CD4-positive, CD25-positive, alpha-beta regulatory T cell (primary cell): ENCODE measurements around the gene ZXDC. TPM values are rescaled to one million over a fixed set of nuclear protein-coding genes. Genes with fewer than 3 reads are reported as not detected.

Experiments used
- ATAC-seq, 2 donors: fragments of 150-1000 bp; cut with Tn5 transposase; one replicate each; pipeline ENCODE4 v1.10.0; 2021; ENCODE audit warnings: low read depth in 2 of 2, moderate number of reproducible peaks in 2 of 2, moderate library complexity in 1 of 2
- DNase-seq, 3 donors: peaks; one replicate each; pipeline versions ENCODE4 v3.0.0 to v3.0.0-alpha.2; 2012 to 2022; ENCODE audit warnings: mixed read lengths in 1 of 3
- H3K27ac ChIP-seq: one replicate; pipeline ENCODE4 v1.7.0; 2013; ENCODE audit warnings: mild to moderate bottlenecking, low read length; ENCODE audit not compliant: insufficient read depth, poor library complexity, severe bottlenecking
- H3K27me3 ChIP-seq: one replicate; pipeline ENCODE4 v1.7.0; 2013; ENCODE audit warnings: low read length; ENCODE audit not compliant: control insufficient read depth, insufficient read depth
- H3K36me3 ChIP-seq: one replicate; pipeline ENCODE4 v1.7.0; 2013; ENCODE audit warnings: mild to moderate bottlenecking, low read length, moderate library complexity; ENCODE audit not compliant: control insufficient read depth, insufficient read depth
- H3K4me1 ChIP-seq: 2 replicates; pipeline ENCODE4 v1.7.0; 2013; ENCODE audit warnings: mild to moderate bottlenecking, low read length; ENCODE audit not compliant: insufficient read depth, control insufficient read depth, poor library complexity, severe bottlenecking
- H3K4me3 ChIP-seq: one replicate; pipeline ENCODE4 v1.7.0; 2013; ENCODE audit warnings: low read depth, mild to moderate bottlenecking, low read length, moderate library complexity
- H3K9me3 ChIP-seq, 2 experiments: 1 replicate in 1 of 2; 2 replicates in 1 of 2; pipeline ENCODE4 v1.7.0; 2013; ENCODE audit warnings: low read length in 2 of 2, mild to moderate bottlenecking in 1 of 2, moderate library complexity in 1 of 2; ENCODE audit not compliant: control insufficient read depth in 2 of 2
- H3K27ac Mint-ChIP-seq, 3 donors: one replicate each; pipeline ENCODE4 v1.8.0; 2020 to 2022; ENCODE audit warnings: mild to moderate bottlenecking in 3 of 3, mixed read lengths in 3 of 3, moderate library complexity in 2 of 3
- H3K27me3 Mint-ChIP-seq: one replicate; pipeline ENCODE4 v1.8.0; 2022; ENCODE audit warnings: mild to moderate bottlenecking, mixed read lengths
- H3K36me3 Mint-ChIP-seq: one replicate; pipeline ENCODE4 v1.8.0; 2020; ENCODE audit warnings: mixed read lengths
- H3K4me1 Mint-ChIP-seq, 4 donors: one replicate each; pipeline ENCODE4 v1.8.0; 2020 to 2022; ENCODE audit warnings: mixed read lengths in 4 of 4, mild to moderate bottlenecking in 1 of 4
- H3K4me3 Mint-ChIP-seq, 4 donors: one replicate each; pipeline ENCODE4 v1.8.0; 2020 to 2022; ENCODE audit warnings: mild to moderate bottlenecking in 4 of 4, mixed read lengths in 4 of 4, moderate library complexity in 3 of 4
- H3K9me3 Mint-ChIP-seq, 7 donors: one replicate each; pipeline ENCODE4 v1.8.0; 2020 to 2022; ENCODE audit warnings: mixed read lengths in 7 of 7, mild to moderate bottlenecking in 3 of 7, moderate library complexity in 2 of 7
- polyA plus RNA-seq, 4 donors: library from polyadenylated mRNA; unstranded; fragments of 300-500 nt; fragmentation: Illumina TruSeq; gene quantifications; one replicate each; pipeline ENCODE4 v1.2.3, GENCODE V29; 2021
- total RNA-seq: library from RNA; stranded (reverse); gene quantifications from one replicate; pipeline ENCODE4 v1.2.3, GENCODE V29; 2022

Gene ZXDC
- total and polyA plus RNA-seq, 5 donors from 2014 or later, result 11.4 to 59.8 (median 12.4) TPM

DNA sequence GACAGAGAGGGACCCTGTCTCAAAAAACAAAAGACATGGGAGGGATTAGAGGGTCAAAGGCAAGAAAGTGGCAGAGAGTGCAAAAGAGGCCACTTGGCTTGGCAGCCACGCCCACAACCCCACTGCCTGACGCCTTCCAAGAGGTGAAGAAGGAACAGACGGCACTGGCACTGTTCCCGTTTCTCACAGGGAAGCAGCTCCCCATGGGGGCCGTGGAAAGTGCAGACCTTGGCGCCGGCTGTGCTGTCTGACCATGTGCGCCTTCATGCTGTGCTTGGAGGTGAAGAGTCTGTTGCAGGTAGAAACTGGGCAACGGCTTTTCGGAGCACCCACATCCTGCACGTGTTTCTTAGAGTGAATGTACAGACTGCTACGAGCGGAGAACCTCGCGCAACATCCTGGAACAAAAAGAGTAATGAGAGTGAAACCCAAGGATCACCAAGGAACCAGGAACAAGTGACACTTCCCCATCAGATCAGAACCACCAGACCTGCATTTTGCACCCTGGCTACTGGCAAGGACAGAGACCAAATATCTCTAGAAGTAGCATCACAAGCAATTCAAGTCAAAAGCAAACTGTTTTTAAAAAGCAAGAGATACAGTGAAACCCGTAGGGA lies 9.7 kb downstream of the ZXDC start:
- Histone ChIP-seq H3K4me3 (no peak overlapping the region), H3K9me3 (no peaks in the 10 kb centered on the region), H3K27ac (no peak overlapping the region), H3K27me3 (no peaks in the 10 kb centered on the region), H3K4me1 (no peaks in the 10 kb centered on the region), H3K36me3 (peaks cover 94% of the 10 kb centered on the region)
- Mint-ChIP-seq H3K27ac (no peak overlapping the region), H3K4me3 (no peak overlapping the region), H3K4me1 (peaks cover 6 to 39% (median 32%) of the 10 kb centered on the region in 4 donors), H3K27me3 (no peaks in the 10 kb centered on the region), H3K9me3 (no peaks in the 10 kb centered on the region), H3K36me3 (peaks cover 65% of the 10 kb centered on the region)
- no peak for ATAC-seq
- DNase-seq, result no peak

DNA sequence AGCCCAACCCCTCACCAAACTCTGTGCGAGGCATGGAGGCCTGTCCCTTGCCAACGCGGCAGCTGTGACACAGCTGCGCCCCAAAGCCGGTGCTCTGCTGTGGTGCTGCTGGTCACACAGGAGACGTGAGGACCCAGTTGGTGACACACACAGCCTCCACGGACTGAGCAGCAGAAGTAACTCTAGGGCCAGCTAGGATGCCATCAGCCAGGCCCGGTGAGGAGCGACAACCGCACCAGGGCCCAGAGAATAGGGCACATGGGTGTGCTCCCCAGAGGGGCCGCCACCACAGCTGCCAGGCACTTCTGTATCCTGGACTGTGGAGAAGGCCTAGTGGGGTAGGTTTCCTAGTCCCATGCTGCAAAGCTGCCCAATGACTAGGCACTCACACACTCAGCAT lies 10.7 kb downstream of the ZXDC start:
- Histone ChIP-seq H3K9me3 (no peaks in the 10 kb centered on the region), H3K27me3 (no peaks in the 10 kb centered on the region), H3K4me3 (no peak overlapping the region), H3K36me3 (peaks cover 94% of the 10 kb centered on the region), H3K27ac (no peak overlapping the region), H3K4me1 (no peaks in the 10 kb centered on the region)
- ATAC-seq (no peak), DNase-seq (no peak)
- peaks cover 59% of the 10 kb centered on the region for H3K36me3 Mint-ChIP-seq
- H3K9me3 Mint-ChIP-seq, result no peaks in the 10 kb centered on the region
- no peaks in the 10 kb centered on the region for H3K27me3 Mint-ChIP-seq
- H3K27ac Mint-ChIP-seq, result no peak overlapping the region
- H3K4me1 Mint-ChIP-seq, result peaks cover 6 to 38% (median 27%) of the 10 kb centered on the region in 4 donors
- no peak overlapping the region for H3K4me3 Mint-ChIP-seq

DNA sequence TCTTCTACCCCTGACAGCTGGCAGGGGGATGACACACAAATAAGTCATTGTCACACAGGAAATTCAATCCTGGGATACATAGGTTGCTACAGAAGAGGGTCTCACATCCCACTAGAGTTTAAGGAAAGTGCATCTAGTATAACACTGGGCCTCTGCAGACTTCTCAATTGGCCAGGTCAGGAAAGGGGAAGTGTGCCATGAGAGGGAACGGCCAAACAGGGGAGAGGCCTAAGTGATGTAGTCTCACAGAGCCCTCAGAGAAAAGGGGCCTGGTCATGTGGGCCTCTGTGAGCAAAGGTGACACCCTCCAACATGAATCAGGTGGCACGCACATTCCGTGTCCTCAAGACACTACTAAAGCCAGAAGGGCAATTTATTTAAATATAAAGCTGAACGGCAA lies 11.2 kb downstream of the ZXDC start:
- no peaks in the 10 kb centered on the region for H3K4me1 ChIP-seq
- Mint-ChIP-seq H3K27me3 (no peaks in the 10 kb centered on the region), H3K4me3 (no peak overlapping the region), H3K27ac (no peak overlapping the region), H3K4me1 (peaks cover 6 to 34% (median 25%) of the 10 kb centered on the region in 4 donors), H3K36me3 (peaks cover 59% of the 10 kb centered on the region), H3K9me3 (no peaks in the 10 kb centered on the region)
- ATAC-seq, result no peak
- no peak overlapping the region for H3K4me3 ChIP-seq
- H3K27ac ChIP-seq, result no peak overlapping the region
- no peak for DNase-seq
- H3K36me3 ChIP-seq, result peaks cover 94% of the 10 kb centered on the region
- H3K9me3 ChIP-seq, result no peaks in the 10 kb centered on the region
- H3K27me3 ChIP-seq, result no peaks in the 10 kb centered on the region

DNA sequence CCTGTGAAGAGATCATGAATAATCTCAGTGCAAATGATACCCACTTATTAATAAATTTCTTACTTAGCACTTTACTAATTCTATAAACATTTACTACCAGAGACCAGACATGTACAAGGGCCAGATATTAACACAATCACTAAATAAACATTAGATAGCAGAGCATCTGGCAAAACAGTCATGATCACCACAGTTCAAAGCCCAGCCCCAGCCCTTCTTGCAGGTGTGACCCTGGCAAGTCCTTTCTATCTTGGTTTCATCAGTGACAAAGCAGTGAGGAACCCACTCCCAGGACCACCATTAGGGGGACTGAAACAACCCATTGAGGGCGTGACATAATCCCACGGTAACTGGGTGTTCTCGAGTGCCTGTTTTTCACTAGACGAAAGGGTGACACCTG lies 11.6 kb downstream of the ZXDC start:
- ATAC-seq, result no peak
- Histone ChIP-seq H3K4me3 (no peak overlapping the region), H3K27me3 (no peaks in the 10 kb centered on the region), H3K36me3 (peaks cover 95% of the 10 kb centered on the region), H3K27ac (no peak overlapping the region), H3K4me1 (no peaks in the 10 kb centered on the region), H3K9me3 (no peaks in the 10 kb centered on the region)
- H3K4me3 Mint-ChIP-seq, result no peak overlapping the region
- H3K27me3 Mint-ChIP-seq, result no peaks in the 10 kb centered on the region
- no peaks in the 10 kb centered on the region for H3K9me3 Mint-ChIP-seq
- H3K27ac Mint-ChIP-seq, result no peak overlapping the region
- H3K36me3 Mint-ChIP-seq, result peaks cover 58% of the 10 kb centered on the region
- peaks cover 6 to 32% (median 24%) of the 10 kb centered on the region in 4 donors for H3K4me1 Mint-ChIP-seq
- no peak for DNase-seq

DNA sequence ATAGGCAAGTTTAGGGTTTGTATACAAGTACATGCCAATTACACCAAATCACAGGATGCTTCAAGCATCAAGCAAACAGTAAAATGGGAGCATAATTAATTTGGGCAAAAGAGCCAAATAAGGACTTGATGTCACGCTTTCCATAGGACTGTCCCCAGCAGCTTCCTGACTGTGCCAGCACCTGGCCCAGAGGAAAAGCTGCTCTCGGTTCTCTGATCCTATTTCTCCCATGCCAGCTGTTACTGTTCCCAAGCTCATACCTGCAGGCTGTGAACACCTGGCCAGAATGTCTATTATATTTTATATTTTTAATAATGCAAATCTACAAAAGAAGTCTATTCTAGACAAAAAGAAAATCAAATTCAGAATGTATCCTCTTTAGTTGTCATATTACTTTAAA lies 12.2 kb downstream of the ZXDC start:
- Mint-ChIP-seq H3K4me1 (peaks cover 10 to 29% (median 23%) of the 10 kb centered on the region in 4 donors), H3K27me3 (no peaks in the 10 kb centered on the region), H3K9me3 (no peaks in the 10 kb centered on the region), H3K36me3 (peaks cover 59% of the 10 kb centered on the region), H3K4me3 (no peak overlapping the region), H3K27ac (no peak overlapping the region)
- H3K4me1 ChIP-seq, result no peaks in the 10 kb centered on the region
- H3K27ac ChIP-seq, result no peak overlapping the region
- peaks cover 95% of the 10 kb centered on the region for H3K36me3 ChIP-seq
- ATAC-seq (no peak), DNase-seq (no peak)
- no peak overlapping the region for H3K4me3 ChIP-seq
- H3K9me3 ChIP-seq, result no peaks in the 10 kb centered on the region
- H3K27me3 ChIP-seq, result no peaks in the 10 kb centered on the region

DNA sequence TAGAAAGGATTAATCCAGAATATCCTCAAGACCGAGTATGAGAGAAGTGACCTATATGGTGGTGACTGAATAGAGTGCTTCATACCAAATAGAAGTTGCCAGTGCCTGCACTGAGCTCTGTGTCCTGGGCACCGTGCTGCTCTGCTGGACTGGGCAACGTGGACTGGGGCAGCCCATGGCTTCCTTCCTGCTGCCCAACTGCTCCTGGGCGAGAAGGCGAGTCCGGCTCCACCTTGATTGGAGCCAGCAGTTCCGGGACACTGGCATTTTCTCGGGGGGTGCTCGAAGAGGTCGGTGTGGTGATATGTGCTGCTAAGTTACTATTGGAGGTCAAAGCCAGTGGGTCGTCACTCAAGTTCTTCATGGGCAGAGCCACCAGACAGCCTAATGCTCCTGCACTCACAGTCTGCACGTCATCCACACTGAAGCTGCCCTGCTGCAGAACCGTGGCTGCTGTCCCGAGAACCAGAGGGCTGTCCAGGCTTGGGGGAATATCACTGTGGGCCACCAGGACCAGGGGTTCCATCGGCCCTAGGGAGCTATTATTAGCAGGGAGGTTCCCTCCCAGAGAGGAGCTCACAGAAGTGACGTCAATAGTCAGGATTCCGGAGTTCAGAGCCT lies 14.1 kb downstream of the ZXDC start:
- Histone ChIP-seq H3K27ac (no peak overlapping the region), H3K27me3 (no peaks in the 10 kb centered on the region), H3K36me3 (peaks cover 90% of the 10 kb centered on the region), H3K9me3 (no peaks in the 10 kb centered on the region), H3K4me1 (no peaks in the 10 kb centered on the region), H3K4me3 (no peak overlapping the region)
- Mint-ChIP-seq H3K4me3 (no peak overlapping the region), H3K27me3 (no peaks in the 10 kb centered on the region), H3K36me3 (peaks cover 60% of the 10 kb centered on the region), H3K27ac (no peak overlapping the region), H3K9me3 (no peaks in the 10 kb centered on the region), H3K4me1 (peaks cover 5 to 27% (median 22%) of the 10 kb centered on the region in 4 donors)
- no peak for ATAC-seq
- no peak for DNase-seq

DNA sequence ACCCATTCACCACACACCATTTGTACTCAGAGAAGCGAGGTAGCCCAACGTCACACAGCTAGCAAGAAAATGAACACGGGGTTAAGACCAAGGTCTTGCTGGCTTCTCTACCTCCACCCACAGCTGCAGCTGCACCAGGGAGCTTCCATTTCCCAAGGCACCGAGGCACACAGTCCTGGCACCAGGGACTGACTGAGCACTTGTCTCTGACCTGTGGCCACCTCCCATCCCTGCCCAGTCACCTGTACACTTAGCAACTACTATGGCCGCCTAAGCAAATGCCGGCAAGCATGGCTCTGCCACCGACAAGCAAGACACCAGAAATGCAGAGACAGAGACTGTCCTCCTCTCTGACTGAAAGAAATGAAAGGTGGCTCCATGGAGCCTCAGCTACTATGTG lies 15.3 kb downstream of the ZXDC start:
- no peaks in the 10 kb centered on the region for H3K27me3 Mint-ChIP-seq
- ATAC-seq (no peak), DNase-seq (no peak)
- H3K27me3 ChIP-seq, result no peaks in the 10 kb centered on the region
- H3K36me3 ChIP-seq, result peaks cover 86% of the 10 kb centered on the region
- H3K4me3 Mint-ChIP-seq, result no peak overlapping the region
- peaks cover 5 to 23% (median 16%) of the 10 kb centered on the region in 4 donors for H3K4me1 Mint-ChIP-seq
- no peak overlapping the region for H3K4me3 ChIP-seq
- H3K27ac ChIP-seq, result no peak overlapping the region
- H3K9me3 Mint-ChIP-seq, result no peaks in the 10 kb centered on the region
- H3K9me3 ChIP-seq, result no peaks in the 10 kb centered on the region
- H3K4me1 ChIP-seq, result no peaks in the 10 kb centered on the region
- peaks cover 52% of the 10 kb centered on the region for H3K36me3 Mint-ChIP-seq
- H3K27ac Mint-ChIP-seq, result peak overlapping the region in 1 of 3 donors; percentile 67

DNA sequence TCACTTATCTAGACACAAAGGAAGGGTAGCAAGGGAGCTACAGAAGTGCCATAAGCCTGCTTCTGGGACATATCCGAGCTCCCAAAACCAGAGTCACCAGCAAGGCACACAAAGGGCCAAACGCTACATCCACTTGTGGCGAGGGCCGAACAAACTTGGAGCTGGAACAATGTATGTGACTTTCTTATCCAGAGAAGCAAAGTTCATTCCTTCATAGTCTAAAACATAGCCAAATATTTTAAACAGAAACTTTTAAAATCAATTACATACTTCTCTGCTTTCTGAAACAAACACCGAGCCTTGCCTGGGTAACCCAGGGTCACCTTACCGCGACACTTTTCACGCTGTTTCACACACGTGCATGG lies 15.9 kb downstream of the ZXDC start:
- DNase-seq (no peak), ATAC-seq (no peak)
- H3K9me3 ChIP-seq, result no peaks in the 10 kb centered on the region
- no peak overlapping the region for H3K4me3 ChIP-seq
- H3K27ac Mint-ChIP-seq, result no peak overlapping the region
- no peaks in the 10 kb centered on the region for H3K4me1 ChIP-seq
- H3K36me3 ChIP-seq, result peaks cover 84% of the 10 kb centered on the region
- H3K27me3 Mint-ChIP-seq, result no peaks in the 10 kb centered on the region
- H3K4me1 Mint-ChIP-seq, result peaks cover 5 to 26% (median 15%) of the 10 kb centered on the region in 4 donors
- H3K4me3 Mint-ChIP-seq, result peak overlapping the region in 1 of 4 donors; percentile 10
- peaks cover 53% of the 10 kb centered on the region for H3K36me3 Mint-ChIP-seq
- no peaks in the 10 kb centered on the region for H3K9me3 Mint-ChIP-seq
- no peaks in the 10 kb centered on the region for H3K27me3 ChIP-seq
- no peak overlapping the region for H3K27ac ChIP-seq
